GM21360 (cell line): Measurements from ENCODE around the gene TMEM87A.

Experiments
- ATAC-seq: cut with Tn5 transposase; IDR thresholded peaks from one replicate; pipeline ENCODE4 v1.9.1; 2021; ENCODE audit warnings: mild to moderate bottlenecking, moderate library complexity; ENCODE audit not compliant: unreplicated experiment

The TMEM87A gene

DNA sequence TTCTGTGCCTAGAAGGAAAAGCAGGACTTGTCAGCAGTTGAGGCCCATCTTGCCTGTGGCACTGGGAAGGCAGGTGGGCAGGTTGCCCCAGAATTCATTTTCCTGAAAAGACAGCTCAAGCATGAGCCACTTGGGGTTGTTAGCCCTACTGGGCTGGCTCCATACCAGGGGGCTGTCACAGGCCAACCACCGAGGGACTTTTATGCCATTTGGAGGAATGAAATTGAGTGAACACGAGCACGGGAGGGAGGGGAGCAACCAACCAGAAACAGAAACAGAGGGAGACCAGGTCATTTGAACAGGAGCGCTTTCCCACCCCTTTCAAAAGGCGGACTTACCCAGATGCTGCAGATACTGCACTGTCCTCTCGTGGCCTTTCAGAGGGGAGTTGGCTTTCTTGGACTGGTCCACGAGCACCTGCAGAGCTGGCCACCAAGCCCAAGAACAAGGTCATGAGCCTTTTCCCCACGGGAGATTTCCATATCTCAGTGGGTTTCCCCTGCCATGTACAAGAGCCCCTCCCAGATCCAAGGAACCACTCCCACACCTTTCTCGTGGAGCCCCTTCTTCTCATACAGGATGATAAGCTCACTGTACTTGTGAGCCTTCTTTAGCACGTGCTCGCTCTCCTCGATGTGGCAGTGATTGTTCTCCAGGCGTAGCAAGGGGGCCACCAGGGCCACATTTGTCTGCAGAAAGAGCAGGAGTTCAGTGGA, 106.8 kb downstream of the TMEM87A start:
- no peak for ATAC-seq

DNA sequence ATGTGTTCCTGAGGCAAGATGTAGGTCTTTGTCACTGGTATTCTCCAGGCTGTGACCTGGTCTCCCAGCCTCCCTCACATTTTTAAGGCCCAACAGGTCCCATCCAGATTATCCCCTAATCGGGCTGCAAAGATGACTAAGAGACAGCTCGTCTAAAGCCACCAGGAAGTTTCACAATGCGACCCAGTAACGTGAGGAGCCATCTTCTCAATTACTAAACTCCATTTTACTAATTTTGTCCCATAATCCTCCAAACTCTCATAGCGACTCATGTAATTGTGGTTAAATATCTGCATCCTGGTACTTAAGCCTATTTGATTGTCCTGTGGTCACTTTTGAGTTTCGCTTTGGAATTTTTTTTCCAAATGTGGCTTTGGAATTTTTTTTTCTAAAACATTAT, 108.1 kb downstream of the TMEM87A start:
- ATAC-seq: no peak

DNA sequence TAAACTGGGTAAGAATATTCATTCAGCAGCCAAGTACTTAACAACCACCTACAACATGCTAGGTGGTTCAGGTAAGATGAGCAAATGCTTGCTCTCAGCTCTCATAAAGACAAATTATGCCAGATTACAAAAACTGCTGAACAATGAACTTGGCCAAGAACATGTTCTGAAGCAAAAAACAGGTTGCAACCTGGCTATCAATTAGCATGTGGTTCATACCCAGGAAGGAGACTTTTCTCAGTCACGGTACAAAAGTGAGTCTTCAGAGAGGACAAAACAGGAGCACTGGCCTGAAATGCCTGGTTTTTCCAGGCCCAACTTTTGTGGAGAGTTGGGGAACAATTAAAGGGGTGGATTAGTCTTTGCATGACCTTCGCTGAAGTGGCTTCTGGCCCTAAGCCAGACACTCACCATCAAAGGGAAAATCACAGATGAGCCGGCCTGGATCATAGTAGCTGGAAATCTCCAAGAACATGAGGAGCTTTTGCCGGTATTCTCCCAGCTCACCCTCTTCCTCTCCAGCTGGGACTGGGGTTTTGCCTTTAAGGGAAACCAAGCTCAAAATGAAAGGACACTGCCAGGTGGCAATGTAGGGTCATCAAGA, 109.2 kb downstream of the TMEM87A start:
- no peak for ATAC-seq

DNA sequence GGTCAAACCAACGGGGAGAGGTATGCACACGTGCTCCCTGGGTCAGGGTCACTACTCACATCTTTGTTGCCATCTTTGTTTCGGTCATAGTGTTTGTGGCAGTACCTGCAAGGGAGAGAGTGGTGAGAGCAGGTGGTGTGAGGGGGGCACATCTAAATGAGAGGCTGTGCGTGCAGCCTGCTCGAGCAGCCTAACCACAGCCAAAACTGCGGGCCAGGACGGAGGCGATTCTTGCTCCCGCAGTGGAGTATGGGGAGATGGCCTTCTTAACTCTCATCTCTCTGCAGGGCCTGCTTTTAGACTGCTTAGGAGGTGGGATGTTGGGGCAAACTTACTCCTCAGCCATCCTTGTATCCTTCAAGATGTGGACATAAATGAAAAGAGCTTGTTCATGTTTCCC, 109.9 kb downstream of the TMEM87A start:
- ATAC-seq: no peak
